Glutamatergic neuron (in vitro differentiated cells): Measurements from ENCODE around the gene BCL11A. TPM values are rescaled to one million over a fixed set of nuclear protein-coding genes. Genes with fewer than 3 reads are reported as not detected.

Source experiments
- DNase-seq: peaks from one replicate; pipeline ENCODE4 v3.0.0; 2022
- H3K27ac Mint-ChIP-seq: one replicate; pipeline ENCODE4 v1.8.0; 2020; ENCODE audit warnings: mild to moderate bottlenecking, mixed read lengths, inconsistent platforms; ENCODE audit not compliant: unreplicated experiment
- H3K27me3 Mint-ChIP-seq: one replicate; pipeline ENCODE4 v1.8.0; 2020; ENCODE audit warnings: mild to moderate bottlenecking, moderate library complexity, mixed read lengths, inconsistent platforms; ENCODE audit not compliant: unreplicated experiment
- H3K36me3 Mint-ChIP-seq: one replicate; pipeline ENCODE4 v1.8.0; 2020; ENCODE audit warnings: mild to moderate bottlenecking, mixed read lengths, inconsistent platforms; ENCODE audit not compliant: unreplicated experiment
- H3K4me1 Mint-ChIP-seq: one replicate; pipeline ENCODE4 v1.8.0; 2020; ENCODE audit warnings: mild to moderate bottlenecking, low read depth, mixed read lengths, inconsistent platforms; ENCODE audit not compliant: unreplicated experiment
- H3K4me3 Mint-ChIP-seq: one replicate; pipeline ENCODE4 v1.8.0; 2020; ENCODE audit warnings: mild to moderate bottlenecking, mixed read lengths, inconsistent platforms; ENCODE audit not compliant: unreplicated experiment
- H3K9me3 Mint-ChIP-seq: one replicate; pipeline ENCODE4 v1.8.0; 2020; ENCODE audit warnings: mild to moderate bottlenecking, moderate library complexity, mixed read lengths, inconsistent platforms; ENCODE audit not compliant: unreplicated experiment
- CTCF ChIP-seq: fragments of 200-600 bp; sonication (generic); IDR thresholded peaks from one replicate; pipeline ENCODE4 v1.5.0; 2021; ENCODE audit not compliant: partially characterized antibody, unreplicated experiment
- total RNA-seq: library from RNA; stranded (reverse); fragmentation: NEBNext Ultra II Directional; extraction: Animal tissue kit (Norgen Biotek cat#: 25700); gene quantifications from one replicate; pipeline ENCODE4 v1.2.1, GENCODE V29; 2021; ENCODE audit not compliant: unreplicated experiment

Gene BCL11A
- total RNA-seq, 1 donor from 2014 or later, result 29.1 TPM

- DNase-seq, result no peak
- H3K27ac Mint-ChIP-seq, result no peak overlapping the region
- no peaks in the 10 kb centered on the region for H3K9me3 Mint-ChIP-seq
- peaks cover 22% of the 10 kb centered on the region for H3K4me1 Mint-ChIP-seq
- no peak for TF ChIP-seq CTCF
- H3K4me3 Mint-ChIP-seq, result no peak overlapping the region
- no peaks in the 10 kb centered on the region for H3K36me3 Mint-ChIP-seq
- peaks cover 6% of the 10 kb centered on the region for H3K27me3 Mint-ChIP-seq
These were observed 111.7 kb downstream of the BCL11A start for GRCh38 chr2:60441800-60442199.

GRCh38 chr2:60440767-60441163 lies 112.7 kb downstream of the BCL11A start:
- H3K36me3 Mint-ChIP-seq, result no peaks in the 10 kb centered on the region
- H3K4me3 Mint-ChIP-seq, result no peak overlapping the region
- H3K27ac Mint-ChIP-seq, result no peak overlapping the region
- DNase-seq, result no peak
- H3K27me3 Mint-ChIP-seq, result peaks cover 6% of the 10 kb centered on the region
- peaks cover 15% of the 10 kb centered on the region for H3K4me1 Mint-ChIP-seq
- TF ChIP-seq CTCF, result no peak
- H3K9me3 Mint-ChIP-seq, result no peaks in the 10 kb centered on the region

GRCh38 chr2:60440079-60440766 lies 113.2 kb downstream of the BCL11A start:
- H3K9me3 Mint-ChIP-seq, result peaks cover 2% of the 10 kb centered on the region
- no peak overlapping the region for H3K27ac Mint-ChIP-seq
- no peaks in the 10 kb centered on the region for H3K36me3 Mint-ChIP-seq
- no peak overlapping the region for H3K4me3 Mint-ChIP-seq
- peaks cover 16% of the 10 kb centered on the region for H3K4me1 Mint-ChIP-seq
- DNase-seq, result no peak
- TF ChIP-seq CTCF, result no peak
- peaks cover 6% of the 10 kb centered on the region for H3K27me3 Mint-ChIP-seq

GRCh38 chr2:60439219-60439974 lies 114.1 kb downstream of the BCL11A start:
- TF ChIP-seq CTCF, result peak; percentile 71
- peaks cover 2% of the 10 kb centered on the region for H3K9me3 Mint-ChIP-seq
- H3K27ac Mint-ChIP-seq, result no peak overlapping the region
- H3K27me3 Mint-ChIP-seq, result peaks cover 6% of the 10 kb centered on the region
- H3K4me3 Mint-ChIP-seq, result no peak overlapping the region
- H3K36me3 Mint-ChIP-seq, result no peaks in the 10 kb centered on the region
- DNase-seq, result peak; percentile 40
- peaks cover 17% of the 10 kb centered on the region for H3K4me1 Mint-ChIP-seq

GRCh38 chr2:60438653-60439052 lies 114.8 kb downstream of the BCL11A start:
- H3K27ac Mint-ChIP-seq, result no peak overlapping the region
- no peak for DNase-seq
- peaks cover 2% of the 10 kb centered on the region for H3K9me3 Mint-ChIP-seq
- H3K4me1 Mint-ChIP-seq, result peaks cover 17% of the 10 kb centered on the region
- no peak for TF ChIP-seq CTCF
- H3K4me3 Mint-ChIP-seq, result no peak overlapping the region
- no peaks in the 10 kb centered on the region for H3K36me3 Mint-ChIP-seq
- H3K27me3 Mint-ChIP-seq, result peaks cover 6% of the 10 kb centered on the region
